GF-D8 (cell line): ENCODE data around the gene BMPR2.
"Not testable (repeated sequence)": the region's sequence is repeated elsewhere in the genome, so short reads cannot be mapped to it uniquely, and the experiment has no call there.

Source experiments
- DNase-seq: peaks from one replicate; lab custom pipeline; 2025; lab: John Stamatoyannopoulos, UW

The BMPR2 gene

DNA sequence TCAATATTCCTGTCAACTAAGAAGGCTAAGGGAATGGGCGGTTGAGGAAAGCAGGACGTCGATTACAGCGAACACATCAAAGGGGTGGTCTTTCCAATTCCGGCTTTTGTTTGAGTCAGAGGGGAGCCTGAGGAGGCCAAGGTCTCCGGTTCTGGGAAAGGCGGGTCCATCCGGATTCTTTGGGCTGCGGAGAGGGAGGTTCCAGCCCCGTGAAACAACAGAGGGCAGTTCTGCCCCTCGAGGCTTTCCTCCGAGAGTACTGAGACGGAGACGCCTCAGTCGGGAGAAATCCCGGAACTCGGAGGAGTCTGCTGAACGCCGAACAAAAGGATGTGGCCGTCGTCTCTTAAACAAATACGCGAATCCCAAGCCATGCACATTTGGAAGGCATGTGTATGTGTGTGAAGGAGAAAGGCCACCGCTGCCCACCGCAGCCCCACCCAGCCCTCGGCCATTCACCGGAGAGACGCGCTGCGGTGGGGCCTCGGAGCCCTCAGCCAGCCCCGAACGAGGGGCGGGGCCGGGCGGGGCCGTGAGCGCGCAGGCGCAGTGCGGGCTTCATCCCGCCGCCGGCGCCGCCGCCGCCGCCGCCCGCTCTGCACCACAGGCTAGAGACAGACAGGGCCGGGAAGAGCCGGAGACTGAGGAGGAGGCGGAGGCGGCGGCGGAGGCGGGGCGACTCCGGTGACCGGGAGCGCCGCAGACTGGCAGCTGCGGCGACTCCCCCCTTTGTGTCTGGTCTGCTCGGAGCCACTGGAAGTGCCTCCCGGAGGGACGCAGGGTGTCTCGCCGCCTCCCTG, at the start of gene BMPR2:
Gene BMPR2, plus strand, starts transcription at position 719 of the 800 bp plus-strand sequence. CDS start 1,148 bp downstream, outside the sequence.
- DNase-seq = peak; percentile 68

- DNase-seq = no peak
These were observed 48.3 kb upstream of the BMPR2 start for GRCh38 chr2:202327858-202328257.

- no peak for DNase-seq
These were observed 40.2 kb upstream of the BMPR2 start for GRCh38 chr2:202335791-202336467.

DNA sequence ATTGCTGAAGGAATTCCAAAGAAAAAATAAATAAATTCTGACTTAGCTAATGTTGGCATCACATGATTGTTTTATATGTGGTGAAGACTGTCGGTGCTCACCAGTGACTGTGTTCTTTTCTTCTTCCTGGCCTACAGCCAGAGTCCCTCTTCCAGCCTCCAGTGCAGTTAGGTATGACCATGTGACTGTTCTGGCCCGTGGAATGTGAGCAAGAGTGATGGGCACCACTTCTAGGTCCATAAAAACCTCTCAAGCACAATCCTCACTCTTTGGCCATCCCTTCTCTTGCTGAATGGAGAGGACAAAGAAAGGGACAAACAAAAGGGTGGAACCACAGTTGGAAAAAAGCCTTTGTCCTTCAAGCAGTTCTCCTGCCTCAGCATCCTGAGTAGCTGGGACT, 39.0 kb upstream of the BMPR2 start:
- no peak for DNase-seq

GRCh38 chr2:202337706-202338346, 38.3 kb upstream of the BMPR2 start:
- DNase-seq = no peak

DNA sequence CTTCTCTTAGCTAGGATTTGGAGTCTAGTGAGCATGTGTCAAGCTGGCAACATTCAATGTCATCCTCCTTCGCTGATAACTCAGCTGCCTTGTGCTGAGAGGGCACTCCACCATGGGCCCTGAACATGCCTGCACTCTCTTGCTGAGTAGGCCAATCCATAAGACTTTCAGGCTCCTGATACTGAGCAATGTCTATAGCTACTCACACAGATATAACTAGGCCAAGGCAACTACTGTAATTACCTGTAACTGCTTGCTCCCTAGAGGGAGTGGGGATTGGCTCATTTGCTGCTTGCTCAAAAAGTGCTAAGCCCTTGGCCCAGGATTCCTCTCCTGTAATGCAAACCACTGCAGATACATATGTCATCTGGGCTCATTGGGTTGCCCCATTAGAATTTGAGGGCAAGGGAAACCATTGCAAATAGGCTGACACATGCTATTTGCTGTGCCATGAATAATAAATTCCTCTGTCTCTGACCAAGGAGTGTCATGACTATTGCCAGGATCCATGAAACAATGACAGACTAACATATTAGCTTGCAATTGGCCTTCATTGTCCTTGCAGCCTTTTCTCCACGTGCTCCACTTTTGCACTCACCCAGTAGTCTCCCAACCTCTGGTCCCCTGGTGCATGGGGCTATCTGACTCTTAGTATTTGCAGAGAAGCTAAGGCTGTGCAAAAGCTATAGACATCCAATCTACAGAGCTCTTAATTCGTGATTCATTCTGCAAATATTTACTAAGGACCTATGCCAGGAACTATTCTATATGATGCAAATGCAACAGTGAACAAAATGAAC, 36.9 kb upstream of the BMPR2 start:
- DNase-seq = no peak

- no peak for DNase-seq
These were observed 31.9 kb upstream of the BMPR2 start for GRCh38 chr2:202344178-202344577.

DNA sequence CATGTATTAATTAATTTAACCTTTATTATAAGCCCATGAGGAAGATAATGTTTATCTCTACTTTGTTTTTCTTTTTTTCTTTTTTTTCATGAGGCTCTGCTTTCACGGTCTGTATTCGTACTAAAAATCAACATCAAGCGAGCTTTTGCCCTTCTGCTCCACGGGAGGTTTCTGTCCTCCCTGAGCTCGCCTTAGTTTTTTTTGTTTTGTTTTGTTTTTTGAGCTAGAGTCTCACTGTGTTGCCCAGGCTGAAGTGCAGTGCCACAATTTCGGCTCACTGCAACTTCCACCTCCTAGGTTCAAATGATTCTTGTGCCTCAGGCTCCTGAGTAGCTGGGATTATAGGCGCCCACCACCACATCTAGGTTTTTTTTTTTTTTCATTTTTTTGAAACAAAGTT, 29.9 kb upstream of the BMPR2 start:
- DNase-seq = no peak

- DNase-seq = no peak
These were observed 22.7 kb upstream of the BMPR2 start for GRCh38 chr2:202353430-202353829.

- DNase-seq = no peak
These were observed 20.1 kb upstream of the BMPR2 start for GRCh38 chr2:202355993-202356505.

GRCh38 chr2:202358924-202359323, 17.2 kb upstream of the BMPR2 start:
- DNase-seq = not testable (repeated sequence)

GRCh38 chr2:202360646-202361045, 15.5 kb upstream of the BMPR2 start:
- DNase-seq = no peak

DNA sequence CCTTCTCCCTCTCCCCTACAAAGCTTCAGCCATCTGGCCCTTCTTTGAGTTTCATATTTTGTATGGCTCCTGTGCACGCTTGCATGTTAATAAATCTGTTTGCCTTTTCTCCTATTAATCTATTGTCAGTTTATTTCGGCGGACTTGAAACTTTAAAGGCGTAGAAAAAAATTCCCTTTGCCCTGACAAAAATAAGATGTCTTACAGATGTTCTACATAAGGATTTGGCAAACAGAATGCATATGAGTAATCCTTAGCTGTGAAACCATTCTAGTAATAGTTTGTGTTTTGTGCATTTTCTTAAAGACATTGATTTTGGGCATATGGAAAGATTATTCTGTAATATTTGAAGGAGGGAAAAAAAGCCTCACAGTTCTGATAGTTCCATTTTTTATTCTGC, 15.0 kb upstream of the BMPR2 start:
- no peak for DNase-seq

- DNase-seq = no peak
These were observed 2.6 kb upstream of the BMPR2 start for GRCh38 chr2:202373490-202373889.

GRCh38 chr2:202374383-202374782, 1.7 kb upstream of the BMPR2 start:
- DNase-seq = not testable (repeated sequence)

- DNase-seq = no peak
These were observed 1.0 kb upstream of the BMPR2 start for GRCh38 chr2:202375033-202375608.

- DNase-seq = no peak
These were observed 506 bp downstream of the BMPR2 start for GRCh38 chr2:202376460-202377206.

- DNase-seq = peak; percentile 20
These were observed 1.2 kb downstream of the BMPR2 start for GRCh38 chr2:202377207-202377761.

- no peak for DNase-seq
These were observed 1.9 kb downstream of the BMPR2 start for GRCh38 chr2:202378001-202378400.

DNA sequence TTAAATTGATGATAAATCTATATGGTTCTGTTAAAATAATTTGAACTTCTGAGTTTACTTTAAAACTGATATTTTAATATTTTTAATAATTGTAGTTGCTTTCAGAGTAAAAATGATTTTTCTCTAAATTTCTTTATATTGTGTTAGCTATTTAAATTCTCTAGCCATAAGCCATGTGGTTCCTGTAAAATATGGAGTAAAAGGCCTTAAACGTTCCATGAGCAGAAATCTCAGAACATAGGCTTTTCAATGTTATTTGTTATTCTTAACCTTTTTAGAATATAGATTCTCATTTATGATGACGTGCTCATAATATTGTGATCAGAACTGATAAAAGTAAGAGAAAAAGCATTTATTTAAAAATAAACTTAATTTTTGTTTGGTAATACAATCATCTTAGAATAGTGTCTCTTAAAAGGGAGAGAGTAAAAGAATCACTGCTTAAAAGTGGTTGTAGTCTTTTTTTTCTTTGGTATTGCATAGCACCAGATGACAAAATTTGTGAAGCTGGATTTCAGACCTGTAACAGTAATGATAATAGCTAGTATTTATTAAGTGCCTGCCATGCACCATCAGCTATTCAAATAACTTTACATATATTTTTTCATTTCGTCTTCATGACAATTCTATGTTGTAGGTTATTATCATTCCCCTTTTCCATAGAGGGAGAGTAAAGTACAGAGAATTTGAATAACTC, 2.7 kb downstream of the BMPR2 start:
- DNase-seq = no peak
